Transverse colon (tissue), 4 donors: Measurements from ENCODE around the gene RELA.

Source experiments
- EP300 ChIP-seq: sonication (generic); formaldehyde crosslinking; IDR thresholded peaks from one replicate; pipeline ENCODE4 v1.6.1; 2017; ENCODE audit warnings: antibody characterized with exemption, low read depth
- POLR2A ChIP-seq: fragments of 450-650 bp; IDR thresholded peaks from one replicate; pipeline ENCODE4 v1.6.1; 2016; ENCODE audit warnings: antibody characterized with exemption, mild to moderate bottlenecking, moderate library complexity
- POLR2AphosphoS5 ChIP-seq, 3 donors: sonication (generic); formaldehyde crosslinking; IDR thresholded peaks; one replicate each; pipeline ENCODE4 v1.6.1; 2016; ENCODE audit warnings: antibody characterized with exemption in 3 of 3
- TF ChIP-seq, protein P1 (sequence below), 5 experiments: fragments of 200-600 bp in 3 of 5; fragments of 450-650 bp in 2 of 5; sonication (generic) in 3 of 5; IDR thresholded peaks; 1 replicate in 2 of 5; 2 replicates in 3 of 5; pipeline ENCODE4 v1.5.1; 2016 to 2017; ENCODE audit warnings: antibody characterized with exemption in 5 of 5, inconsistent platforms in 3 of 5, mild to moderate bottlenecking in 2 of 5, moderate library complexity in 1 of 5

DNA sequence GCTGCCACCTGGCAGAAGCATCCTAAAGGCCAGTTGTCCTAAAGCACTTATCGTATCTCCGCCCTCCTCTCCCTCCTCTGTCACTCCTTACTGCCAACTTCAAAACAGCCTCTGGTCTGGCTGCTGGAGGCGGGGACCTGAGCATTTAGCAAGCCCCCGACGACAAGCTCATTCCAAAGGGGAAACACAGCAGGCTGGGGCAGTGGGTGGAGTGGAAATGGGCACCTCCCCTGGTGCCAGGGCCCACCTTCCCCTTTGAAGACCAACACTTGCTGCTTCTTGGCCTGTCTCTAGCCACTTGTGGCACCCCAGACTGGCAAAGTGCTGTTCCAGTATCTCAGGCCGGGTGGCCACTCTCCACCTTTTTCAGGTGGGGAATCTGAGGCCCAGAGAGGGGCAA, 52.3 kb downstream of the RELA start:
- TF ChIP-seq, protein P1, sequence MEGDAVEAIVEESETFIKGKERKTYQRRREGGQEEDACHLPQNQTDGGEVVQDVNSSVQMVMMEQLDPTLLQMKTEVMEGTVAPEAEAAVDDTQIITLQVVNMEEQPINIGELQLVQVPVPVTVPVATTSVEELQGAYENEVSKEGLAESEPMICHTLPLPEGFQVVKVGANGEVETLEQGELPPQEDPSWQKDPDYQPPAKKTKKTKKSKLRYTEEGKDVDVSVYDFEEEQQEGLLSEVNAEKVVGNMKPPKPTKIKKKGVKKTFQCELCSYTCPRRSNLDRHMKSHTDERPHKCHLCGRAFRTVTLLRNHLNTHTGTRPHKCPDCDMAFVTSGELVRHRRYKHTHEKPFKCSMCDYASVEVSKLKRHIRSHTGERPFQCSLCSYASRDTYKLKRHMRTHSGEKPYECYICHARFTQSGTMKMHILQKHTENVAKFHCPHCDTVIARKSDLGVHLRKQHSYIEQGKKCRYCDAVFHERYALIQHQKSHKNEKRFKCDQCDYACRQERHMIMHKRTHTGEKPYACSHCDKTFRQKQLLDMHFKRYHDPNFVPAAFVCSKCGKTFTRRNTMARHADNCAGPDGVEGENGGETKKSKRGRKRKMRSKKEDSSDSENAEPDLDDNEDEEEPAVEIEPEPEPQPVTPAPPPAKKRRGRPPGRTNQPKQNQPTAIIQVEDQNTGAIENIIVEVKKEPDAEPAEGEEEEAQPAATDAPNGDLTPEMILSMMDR (IDR thresholded peaks at IDR 0.05), result no peak
- TF ChIP-seq POLR2AphosphoS5 (IDR thresholded peaks at IDR 0.05) (no peak), POLR2A (no peak), EP300 (no peak)
